ENCODE data around the gene ATXN2.
"Not testable (repeated sequence)": the region's sequence is repeated elsewhere in the genome, so short reads cannot be mapped to it uniquely, and the experiment has no call there.

- not testable (repeated sequence) for TF ChIP-seq EZH2phosphoT487 (IDR thresholded peaks at IDR 0.05; ENCODE audit: insufficient read depth, low read depth); EZH2 (IDR thresholded peaks at IDR 0.05; ENCODE audit: insufficient read depth, poor library complexity, severe bottlenecking)
These were observed 43.8 kb downstream of the ATXN2 start for GRCh38 chr12:111555313-111555712.
